Ovary (tissue), 9 donors: ENCODE results near the gene COL28A1. TPM values are rescaled to one million over a fixed set of nuclear protein-coding genes. Genes with fewer than 3 reads are reported as not detected.

Experiments used
- DNase-seq, 5 donors: peaks; one replicate each; pipeline ENCODE4 v3.0.0-alpha.2; 2019 to 2020
- H3K27ac ChIP-seq, 2 donors: fragments of 200-600 bp; one replicate each; pipeline versions ENCODE4 v1.5.1 to v1.8.0; 2019 to 2022
- H3K27me3 ChIP-seq: fragments of 200-600 bp; one replicate; pipeline ENCODE4 v1.8.0; 2022
- H3K36me3 ChIP-seq: fragments of 200-600 bp; sonication (generic); one replicate; pipeline ENCODE4 v1.5.1; 2019
- H3K4me1 ChIP-seq: one replicate; pipeline ENCODE4 v1.8.1; 2013; ENCODE audit warnings: mild to moderate bottlenecking, moderate library complexity; ENCODE audit not compliant: insufficient read depth
- H3K4me3 ChIP-seq: fragments of 200-600 bp; sonication (generic); one replicate; pipeline ENCODE4 v1.5.1; 2017
- H3K9me3 ChIP-seq, 2 donors: fragments of 200-600 bp in 1 of 2; sonication (generic) in 1 of 2; one replicate each; pipeline versions ENCODE4 v1.5.1 to v1.8.1; 2013 to 2019; ENCODE audit warnings: mild to moderate bottlenecking in 1 of 2, moderate library complexity in 1 of 2
- CTCF ChIP-seq, 3 donors: fragments of 450-650 bp in 2 of 3; fragments of 200-600 bp in 1 of 3; IDR thresholded peaks; one replicate each; pipeline versions ENCODE4 v1.5.1 to v1.8.0; 2016 to 2022; ENCODE audit warnings: antibody characterized with exemption in 3 of 3, mild to moderate bottlenecking in 1 of 3
- EP300 ChIP-seq: sonication (generic); formaldehyde crosslinking; IDR thresholded peaks from one replicate; pipeline ENCODE4 v1.6.1; 2017; ENCODE audit warnings: antibody characterized with exemption
- POLR2A ChIP-seq: fragments of 450-650 bp; IDR thresholded peaks from one replicate; pipeline ENCODE4 v1.6.1; 2017; ENCODE audit warnings: antibody characterized with exemption, mild to moderate bottlenecking, moderate library complexity
- WGBS, 3 donors: extraction: QIAGEN DNeasy Blood & Tissue Kit in 1 of 3; methylation state at CpG; one replicate each; pipeline versions ENCODE4 v1.1.5 to v1.1.7; 2013 to 2017; 5-methylcytosine and 5-hydroxymethylcytosine counted together
- intact Hi-C, 4 donors: fragments of 100-400 bp; cut with DNase I; formaldehyde crosslinking; loops; one replicate each; pipeline versions ENCODE4 v1.11.0 to v1.15.1; 2022 to 2023
- polyA plus RNA-seq, 2 donors: library from polyadenylated mRNA; stranded (reverse); fragments of 200-250 nt in 1 of 2; fragments of 350-450 nt in 1 of 2; fragmentation: Illumina TruSeq in 1 of 2; extraction: RNeasy Lipid Tissue Mini Kit (QIAGEN cat#74804) in 1 of 2; gene quantifications; one replicate each; pipeline ENCODE4 v1.2.3, GENCODE V29; 2013 to 2014
- total RNA-seq, 7 donors: library from RNA; depleted of rRNA in 2 of 7; stranded (reverse); fragments of >200 nt in 2 of 7; fragmentation: NEBNext Ultra II Directional in 3 of 7; extraction: Animal tissue kit (Norgen Biotek cat#: 25700) in 3 of 7; gene quantifications; one replicate each; pipeline versions ENCODE4 v1.1.0 to v1.2.4, GENCODE V29; 2016 to 2023
- donor health status: DM: no; HTN: no; CAD: no; lungs with moderate emphysema.
- donor health status: DM: no; HTN: no; CAD: no.
- donor health status: Bipolar disorder and iron deficiency.
- donor health status: DM: yes; HTN: yes; CAD: no.
- donor health status: DM: no; HTN: no; CAD: no.
- donor health status: DM: yes; HTN: yes; CAD: no.

COL28A1 gene
- total and polyA plus RNA-seq, 9 donors: 0.29 to 4.2 (median 1.4) TPM

- 26 to 37% (median 27%) methylated on average over 4 of the region's 4 CpGs for WGBS, 3 donors
- DNase-seq: no peak
- H3K4me1 ChIP-seq: no peaks in the 10 kb centered on the region
- no peaks in the 10 kb centered on the region for H3K9me3 ChIP-seq
- H3K27me3 ChIP-seq: no peaks in the 10 kb centered on the region
- no peak for TF ChIP-seq CTCF (IDR thresholded peaks at IDR 0.05)
- TF ChIP-seq EP300: no peak
- TF ChIP-seq POLR2A: no peak
- no peak overlapping the region for H3K27ac ChIP-seq
- H3K36me3 ChIP-seq: no peaks in the 10 kb centered on the region
- intact Hi-C loops: no loop called here
- no peak overlapping the region for H3K4me3 ChIP-seq
These were observed 22.6 kb downstream of the COL28A1 start for GRCh38 chr7:7512861-7513597.

GRCh38 chr7:7510794-7511193 lies 24.9 kb downstream of the COL28A1 start:
- Histone ChIP-seq H3K27me3 (no peaks in the 10 kb centered on the region), H3K4me3 (no peak overlapping the region), H3K36me3 (no peaks in the 10 kb centered on the region), H3K4me1 (no peaks in the 10 kb centered on the region), H3K27ac (no peak overlapping the region), H3K9me3 (no peaks in the 10 kb centered on the region)
- WGBS, 3 donors: 62 to 67% (median 65%) methylated on average over 3 of the region's 3 CpGs
- intact Hi-C loops: no loop called here
- no peak for DNase-seq
- no peak for TF ChIP-seq POLR2A
- no peak for TF ChIP-seq EP300
- TF ChIP-seq CTCF (IDR thresholded peaks at IDR 0.05): no peak

DNA sequence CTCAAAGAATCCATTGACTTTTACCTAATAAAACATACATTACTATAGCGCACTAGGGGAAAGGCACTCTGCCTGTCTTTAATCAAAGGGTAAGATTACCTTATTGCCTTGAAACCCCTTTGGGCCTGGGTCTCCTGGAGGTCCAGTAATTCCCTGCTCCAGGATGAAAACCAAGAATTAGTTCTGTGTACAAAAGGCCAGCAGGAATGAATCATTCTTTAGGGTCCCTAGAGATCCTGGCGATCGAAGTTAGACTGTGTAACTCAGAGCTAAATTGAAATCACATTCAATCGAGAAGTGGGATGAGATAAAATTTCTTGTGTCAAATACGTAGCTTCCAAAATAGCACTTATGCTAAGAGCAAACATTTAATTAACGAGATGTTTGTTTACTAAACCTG lies 29.8 kb downstream of the COL28A1 start:
- no peak for DNase-seq
- TF ChIP-seq CTCF (IDR thresholded peaks at IDR 0.05): no peak
- TF ChIP-seq EP300: no peak
- no peak for TF ChIP-seq POLR2A
- Histone ChIP-seq H3K4me1 (no peaks in the 10 kb centered on the region), H3K36me3 (no peaks in the 10 kb centered on the region), H3K9me3 (no peaks in the 10 kb centered on the region), H3K4me3 (no peak overlapping the region), H3K27me3 (no peaks in the 10 kb centered on the region), H3K27ac (no peak overlapping the region)
- WGBS, 3 donors: 72 to 75% (median 73%) methylated on average over 6 of the region's 6 CpGs
- intact Hi-C loops: no loop called here

GRCh38 chr7:7504910-7505704 lies 30.6 kb downstream of the COL28A1 start:
- no peak for DNase-seq
- H3K36me3 ChIP-seq: no peaks in the 10 kb centered on the region
- no peak overlapping the region for H3K4me3 ChIP-seq
- H3K27ac ChIP-seq: no peak overlapping the region
- H3K4me1 ChIP-seq: no peaks in the 10 kb centered on the region
- WGBS, 3 donors: 58 to 64% (median 63%) methylated on average over 3 of the region's 3 CpGs
- TF ChIP-seq EP300: no peak
- TF ChIP-seq POLR2A: no peak
- TF ChIP-seq CTCF (IDR thresholded peaks at IDR 0.05): no peak
- intact Hi-C loops: no loop called here
- H3K27me3 ChIP-seq: no peaks in the 10 kb centered on the region
- H3K9me3 ChIP-seq: no peaks in the 10 kb centered on the region
